Right renal cortex interstitium (tissue), 3 donors: Measurements from ENCODE around the gene UPP1. TPM values are rescaled to one million over a fixed set of nuclear protein-coding genes. Genes with fewer than 3 reads are reported as not detected.

Experiments used
- DNase-seq, 3 donors: peaks; one replicate each; pipeline ENCODE4 v3.0.0-alpha.2; 2013; ENCODE audit warnings: low read depth in 3 of 3, low spot score in 2 of 3
- polyA plus RNA-seq, 3 donors: library from polyadenylated mRNA; unstranded; fragments of 120-200 nt; gene quantifications; one replicate each; pipeline ENCODE4 v1.2.1, GENCODE V29; 2013; ENCODE audit not compliant: insufficient read length in 3 of 3

UPP1 gene
- polyA plus RNA-seq, 3 donors: 10.9 to 13.0 (median 10.9) TPM

DNA sequence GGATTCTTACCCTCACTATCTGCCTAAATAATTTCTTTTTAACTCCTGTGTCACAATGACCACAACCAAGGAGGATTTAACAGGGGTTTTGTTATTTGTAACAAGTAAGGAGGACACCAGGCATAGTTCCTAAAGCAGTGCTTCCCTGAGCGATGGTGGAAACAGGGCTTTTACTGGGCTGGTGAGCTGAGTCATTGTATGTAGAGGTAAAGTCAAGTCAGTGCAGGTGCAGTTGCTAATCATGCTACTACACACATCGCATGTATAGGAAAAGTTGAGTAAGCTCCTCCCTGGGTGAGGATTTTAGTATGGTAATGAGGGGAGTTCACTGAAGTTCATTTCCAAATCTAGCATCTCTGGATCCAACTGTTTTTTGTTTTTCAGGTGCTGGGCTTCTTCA lies 59.2 kb downstream of the UPP1 start:
- no peak for DNase-seq

DNA sequence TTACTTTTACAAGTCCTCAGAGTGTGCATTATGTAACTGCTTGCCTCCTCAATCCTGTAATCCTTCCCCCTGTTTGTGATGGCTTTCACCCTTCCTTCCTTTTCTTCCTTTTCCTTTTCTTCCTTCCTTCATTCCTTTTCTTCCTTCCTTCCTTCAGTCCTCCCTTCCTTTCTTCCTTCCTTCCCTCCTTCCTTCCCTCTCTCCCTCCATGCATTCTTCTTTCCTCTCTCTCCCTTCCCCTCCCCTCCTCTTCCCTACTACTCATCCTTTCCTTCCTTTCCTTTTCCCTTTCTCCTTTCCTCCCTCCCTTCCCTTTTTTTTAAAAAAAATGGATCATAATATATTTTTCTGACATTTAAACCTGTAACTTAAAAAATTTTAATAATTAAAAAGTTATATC lies 60.0 kb downstream of the UPP1 start:
- no peak for DNase-seq

DNA sequence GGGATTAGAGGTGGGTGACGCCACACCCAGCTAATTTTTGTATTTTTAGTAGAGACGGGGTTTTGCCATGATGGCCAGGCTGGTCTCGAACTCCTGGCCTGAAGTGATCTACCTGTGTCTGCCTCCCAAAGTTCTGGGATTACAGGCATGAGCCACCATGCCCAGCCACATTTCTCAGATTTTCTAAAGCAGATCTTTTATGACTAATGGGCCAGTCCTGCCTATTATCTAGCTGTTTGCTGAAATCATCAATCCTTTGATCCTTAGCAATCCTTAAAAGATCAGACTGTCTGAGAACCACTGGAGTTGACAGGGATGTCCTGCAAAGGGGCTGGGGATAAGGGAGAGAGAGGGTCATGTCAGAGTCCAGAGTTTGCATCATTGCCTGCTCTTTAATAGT lies 61.0 kb downstream of the UPP1 start:
- DNase-seq: no peak

DNA sequence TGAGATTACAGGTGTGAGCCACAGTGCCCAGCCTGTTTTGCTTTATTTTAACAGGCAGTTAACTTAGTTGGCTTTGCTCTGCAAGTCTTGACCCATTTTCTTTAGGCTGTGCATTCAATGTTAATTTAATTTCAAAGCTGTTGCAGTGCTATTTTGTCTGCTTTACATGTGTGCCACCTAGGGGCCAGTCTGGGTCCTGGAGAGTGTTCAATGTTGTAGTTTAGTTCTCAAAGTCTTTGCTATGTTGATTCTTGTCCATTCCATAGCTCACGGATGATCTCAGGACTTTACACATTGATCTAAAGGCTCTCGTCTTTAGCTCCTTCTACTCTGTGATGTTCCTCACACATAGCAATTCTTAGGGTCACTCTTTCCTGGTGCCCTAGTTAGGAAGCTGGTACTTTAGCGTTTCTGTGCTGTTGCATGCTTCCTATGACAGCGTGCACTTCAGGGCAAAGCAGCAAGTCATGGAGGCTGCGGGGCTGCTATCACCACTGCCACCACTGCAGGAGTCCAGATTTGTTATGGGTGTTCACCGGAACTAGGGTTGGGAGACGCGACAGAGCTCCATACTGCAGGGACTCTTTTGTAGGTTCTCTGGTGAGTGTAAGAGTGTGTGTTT lies 65.8 kb downstream of the UPP1 start:
- DNase-seq: peak in 1 of 3 donors; percentile 7

Other genes with a start within 250 kb of the UPP1 start
- gene PKD1L1, start 140.8 kb upstream of the UPP1 start, polyA plus RNA-seq: under 1 TPM; 0.17 to 0.25 (median 0.21) TPM
- 10 to 100 TPM; 18.2 to 20.3 (median 19.1) TPM for gene HUS1, start 109.7 kb upstream of the UPP1 start, polyA plus RNA-seq
- gene SUN3, start 60.2 kb upstream of the UPP1 start, polyA plus RNA-seq: under 1 TPM in 2 of 3 donors, not detected in 1; 0.11 to 0.37 TPM
- gene C7orf57, start 53.7 kb upstream of the UPP1 start, polyA plus RNA-seq: under 1 TPM; 0.47 to 0.67 (median 0.50) TPM
- under 1 TPM; 0.53 to 0.86 (median 0.69) TPM for gene ABCA13, start 82.2 kb downstream of the UPP1 start, polyA plus RNA-seq